Esophagus squamous epithelium (tissue), 4 donors: ENCODE results near the gene EGR1.

Experiments
- CTCF ChIP-seq, 6 experiments: fragments of 450-650 bp in 4 of 6; fragments of 200-600 bp in 2 of 6; sonication (generic) in 2 of 6; IDR thresholded peaks; one replicate each; pipeline ENCODE4 v1.5.1; 2016 to 2019; ENCODE audit warnings: antibody characterized with exemption in 6 of 6, mild to moderate bottlenecking in 4 of 6, moderate library complexity in 4 of 6
- POLR2A ChIP-seq, 4 donors: fragments of 450-650 bp; IDR thresholded peaks; one replicate each; pipeline ENCODE4 v1.6.1; 2017; ENCODE audit warnings: antibody characterized with exemption in 4 of 4, mild to moderate bottlenecking in 4 of 4, moderate library complexity in 3 of 4

- TF ChIP-seq CTCF (IDR thresholded peaks at IDR 0.05): peak in 2 of 6 experiments; percentile 2 to 32
- TF ChIP-seq POLR2A (IDR thresholded peaks at IDR 0.05): peak in 3 of 4 donors; percentile 48 to 55 (median 51)
Measured at GRCh38 chr5:138464388-138465260, 655 bp upstream of the EGR1 start.
